Upper lobe of right lung (tissue), 1 donor: ENCODE data around the gene VEGFC. TPM values are rescaled to one million over a fixed set of nuclear protein-coding genes. Genes with fewer than 3 reads are reported as not detected.

Experiments
- ATAC-seq: fragments of 200-7000 bp; cut with Tn5 transposase; one replicate; pipeline ENCODE4 v1.9.1; 2020; ENCODE audit warnings: mild to moderate bottlenecking, moderate library complexity
- DNase-seq: peaks from one replicate; pipeline ENCODE4 v3.0.0-alpha.2; 2020
- H3K27ac ChIP-seq: fragments of 200-600 bp; one replicate; pipeline ENCODE4 v1.8.0; 2022
- H3K27me3 ChIP-seq: fragments of 200-600 bp; one replicate; pipeline ENCODE4 v1.8.0; 2022; ENCODE audit warnings: mild to moderate bottlenecking
- H3K36me3 ChIP-seq: fragments of 200-600 bp; one replicate; pipeline ENCODE4 v1.8.0; 2022
- H3K4me1 ChIP-seq: fragments of 200-600 bp; one replicate; pipeline ENCODE4 v1.8.0; 2022
- H3K4me3 ChIP-seq: fragments of 200-600 bp; one replicate; pipeline ENCODE4 v1.8.0; 2022; ENCODE audit warnings: mild to moderate bottlenecking
- H3K9me3 ChIP-seq: fragments of 200-600 bp; one replicate; pipeline ENCODE4 v1.8.0; 2022
- intact Hi-C: fragments of 100-400 bp; cut with DNase I; formaldehyde crosslinking; loops from one replicate; pipeline ENCODE4 v1.11.0; 2022
- total RNA-seq: library from RNA; stranded (reverse); fragmentation: NEBNext Ultra II Directional; extraction: Animal tissue kit (Norgen Biotek cat#: 25700); gene quantifications from one replicate; pipeline ENCODE4 v1.2.1, GENCODE V29; 2021
- TF ChIP-seq, protein P1 (sequence below): fragments of 200-600 bp; IDR thresholded peaks from one replicate; pipeline ENCODE4 v1.8.0; 2022; ENCODE audit warnings: antibody characterized with exemption
- donor health status: DM: no; HTN: yes; CAD: no; lungs with severe emphysema.

The VEGFC gene
- total RNA-seq, 1 donor from 2014 or later = 19.0 TPM

DNA sequence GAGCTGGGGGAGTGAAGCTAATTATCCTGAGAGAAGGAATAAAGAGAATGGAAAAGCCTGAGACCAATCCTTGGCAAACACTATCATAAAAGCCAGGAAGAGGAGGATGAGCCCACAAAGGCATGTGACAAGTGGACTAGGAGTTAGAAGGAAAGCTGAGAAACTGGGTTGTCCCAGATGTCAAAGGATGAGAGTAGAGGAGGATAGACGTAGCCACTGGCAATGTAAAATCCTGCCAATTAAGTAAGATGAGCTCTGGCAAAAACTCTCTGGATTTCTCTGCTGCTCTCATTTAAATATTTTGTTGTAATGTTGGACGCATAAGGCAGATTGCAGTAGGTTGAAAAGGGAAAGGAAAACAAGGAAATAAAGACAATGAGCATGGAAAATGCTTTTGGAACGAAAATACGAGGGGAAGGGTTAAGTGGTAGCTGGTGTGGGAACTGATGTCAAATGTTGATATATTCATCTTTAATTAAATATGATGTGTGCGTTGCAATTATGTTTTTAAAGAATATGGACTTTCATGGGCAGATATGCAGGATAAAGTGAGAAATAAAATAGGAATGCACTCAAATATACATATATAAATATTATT lies 14.2 kb upstream of the VEGFC start:
- TF ChIP-seq, protein P1, sequence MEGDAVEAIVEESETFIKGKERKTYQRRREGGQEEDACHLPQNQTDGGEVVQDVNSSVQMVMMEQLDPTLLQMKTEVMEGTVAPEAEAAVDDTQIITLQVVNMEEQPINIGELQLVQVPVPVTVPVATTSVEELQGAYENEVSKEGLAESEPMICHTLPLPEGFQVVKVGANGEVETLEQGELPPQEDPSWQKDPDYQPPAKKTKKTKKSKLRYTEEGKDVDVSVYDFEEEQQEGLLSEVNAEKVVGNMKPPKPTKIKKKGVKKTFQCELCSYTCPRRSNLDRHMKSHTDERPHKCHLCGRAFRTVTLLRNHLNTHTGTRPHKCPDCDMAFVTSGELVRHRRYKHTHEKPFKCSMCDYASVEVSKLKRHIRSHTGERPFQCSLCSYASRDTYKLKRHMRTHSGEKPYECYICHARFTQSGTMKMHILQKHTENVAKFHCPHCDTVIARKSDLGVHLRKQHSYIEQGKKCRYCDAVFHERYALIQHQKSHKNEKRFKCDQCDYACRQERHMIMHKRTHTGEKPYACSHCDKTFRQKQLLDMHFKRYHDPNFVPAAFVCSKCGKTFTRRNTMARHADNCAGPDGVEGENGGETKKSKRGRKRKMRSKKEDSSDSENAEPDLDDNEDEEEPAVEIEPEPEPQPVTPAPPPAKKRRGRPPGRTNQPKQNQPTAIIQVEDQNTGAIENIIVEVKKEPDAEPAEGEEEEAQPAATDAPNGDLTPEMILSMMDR = no peak
- H3K9me3 ChIP-seq = peaks cover 3% of the 10 kb centered on the region
- DNase-seq (no peak), ATAC-seq (no peak)
- H3K27ac ChIP-seq = no peak overlapping the region
- no peaks in the 10 kb centered on the region for H3K36me3 ChIP-seq
- no peaks in the 10 kb centered on the region for H3K4me1 ChIP-seq
- intact Hi-C loops = loop anchor here (5.0 kb wide), 1 partner anchor 240 kb away; no protein-coding TSS in a partner anchor
- H3K27me3 ChIP-seq = no peaks in the 10 kb centered on the region
- no peak overlapping the region for H3K4me3 ChIP-seq

DNA sequence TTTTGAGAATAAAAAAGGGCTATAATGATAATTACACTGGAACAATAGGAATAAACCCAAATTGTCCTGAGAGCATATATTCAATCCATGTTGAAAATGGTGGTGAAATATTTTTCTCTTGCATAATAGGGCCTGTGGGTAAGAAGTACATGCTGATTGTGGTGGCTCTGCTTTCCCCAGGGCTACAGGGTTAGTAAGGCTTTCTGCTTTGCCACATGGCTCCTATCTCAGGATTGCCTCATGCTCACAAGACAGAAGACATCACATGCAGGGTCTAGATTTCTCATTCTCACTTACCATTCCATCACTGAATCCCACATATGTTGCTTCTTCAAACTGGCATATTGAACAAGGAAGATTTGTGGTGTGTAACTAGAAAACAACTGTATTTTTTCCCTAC lies 12.4 kb upstream of the VEGFC start:
- H3K27ac ChIP-seq = no peak overlapping the region
- H3K4me3 ChIP-seq = no peak overlapping the region
- DNase-seq (no peak), ATAC-seq (no peak)
- no peaks in the 10 kb centered on the region for H3K27me3 ChIP-seq
- H3K36me3 ChIP-seq = no peaks in the 10 kb centered on the region
- TF ChIP-seq, protein P1 = no peak
- no peaks in the 10 kb centered on the region for H3K4me1 ChIP-seq
- intact Hi-C loops = loop anchor here (5.0 kb wide), 1 partner anchor 242 kb away; no protein-coding TSS in a partner anchor
- H3K9me3 ChIP-seq = peaks cover 3% of the 10 kb centered on the region

DNA sequence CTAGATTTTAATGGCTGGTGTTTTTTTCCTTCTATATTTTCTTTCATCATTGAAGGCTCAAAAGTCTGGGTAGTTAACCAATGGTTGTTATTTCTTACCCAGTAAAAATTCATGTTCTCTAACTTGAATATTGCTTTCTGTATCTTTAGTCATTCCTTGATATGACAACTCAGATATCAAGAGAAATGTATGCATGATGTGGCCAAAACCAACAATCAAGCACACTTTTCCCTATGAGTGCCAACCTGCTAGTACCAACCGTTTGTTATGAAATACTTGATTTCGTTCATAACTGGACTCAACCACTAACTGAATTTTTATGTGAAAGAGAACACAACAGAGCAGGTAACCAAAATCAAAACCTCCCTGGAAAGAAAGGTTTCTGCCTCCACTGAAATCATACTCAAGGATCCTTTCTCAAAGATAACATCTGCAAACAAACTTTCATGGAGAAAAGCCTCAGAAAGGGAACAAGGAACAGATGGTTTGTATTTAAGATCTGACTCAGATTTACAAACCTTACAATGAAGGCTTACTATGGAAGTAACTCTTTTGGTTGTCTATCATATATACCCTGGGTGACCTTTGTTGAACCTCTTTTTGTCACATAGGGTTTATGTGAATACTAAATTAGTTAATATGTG lies 8.3 kb upstream of the VEGFC start:
- intact Hi-C loops = no loop called here
- Histone ChIP-seq H3K4me3 (no peak overlapping the region), H3K4me1 (no peaks in the 10 kb centered on the region), H3K27ac (no peak overlapping the region), H3K9me3 (no peaks in the 10 kb centered on the region), H3K27me3 (no peaks in the 10 kb centered on the region), H3K36me3 (no peaks in the 10 kb centered on the region)
- no peak for DNase-seq
- TF ChIP-seq, protein P1 = no peak
- no peak for ATAC-seq

DNA sequence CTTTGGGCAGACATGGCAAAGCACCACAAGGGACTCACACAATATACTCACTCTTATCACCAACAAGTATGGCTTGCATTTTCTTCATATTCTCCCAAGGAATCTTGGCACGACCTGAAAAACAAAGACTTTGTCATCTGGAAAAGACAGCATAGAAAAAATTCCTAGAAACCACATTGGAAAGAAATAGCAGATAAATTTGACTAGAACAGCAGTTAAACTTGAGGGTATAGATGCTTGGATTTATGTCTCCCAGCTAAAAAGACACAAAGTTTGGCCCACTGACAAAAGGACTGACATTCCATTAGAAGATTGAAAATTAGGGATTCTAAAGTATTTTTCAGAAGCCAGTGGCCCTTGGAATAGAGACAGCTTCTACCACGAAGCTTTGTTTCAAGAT lies 6.9 kb upstream of the VEGFC start:
- TF ChIP-seq, protein P1 = no peak
- ATAC-seq = no peak
- H3K9me3 ChIP-seq = no peaks in the 10 kb centered on the region

GRCh38 chr4:176798540-176798939 lies 5.8 kb upstream of the VEGFC start:
- Histone ChIP-seq H3K4me1 (peaks cover 6% of the 10 kb centered on the region), H3K27ac (no peak overlapping the region), H3K27me3 (no peaks in the 10 kb centered on the region), H3K4me3 (no peak overlapping the region), H3K9me3 (no peaks in the 10 kb centered on the region), H3K36me3 (no peaks in the 10 kb centered on the region)
- intact Hi-C loops = no loop called here
- DNase-seq (no peak), ATAC-seq (no peak)
- TF ChIP-seq, protein P1 = no peak

More for the DNA sequence above, 6.9 kb upstream of the VEGFC start:
- no peaks in the 10 kb centered on the region for H3K36me3 ChIP-seq
- H3K27ac ChIP-seq = no peak overlapping the region
- H3K4me3 ChIP-seq = no peak overlapping the region
- peaks cover under 1% of the 10 kb centered on the region for H3K4me1 ChIP-seq
- intact Hi-C loops = no loop called here
- DNase-seq = no peak
- H3K27me3 ChIP-seq = no peaks in the 10 kb centered on the region
